HepG2 (cell line): ENCODE data around the gene RLN3. TPM values are rescaled to one million over a fixed set of nuclear protein-coding genes. Genes with fewer than 3 reads are reported as not detected.

Source experiments
- ATAC-seq: fragments of 200-7000 bp; cut with Tn5 transposase; 3 replicates; pipeline ENCODE4 v1.9.1; 2020; ENCODE audit warnings: mild to moderate bottlenecking, moderate library complexity
- Bru-seq: library from RNA; stranded (reverse); fragments of 400-500 nt; gene quantifications from one replicate; lab custom pipeline; 2021; lab: Mats Ljungman, UMichigan
- BruChase-seq, 2 experiments: library from RNA; stranded (reverse); fragments of 400-500 nt; gene quantifications; one replicate each; lab custom pipeline; 2021; lab: Mats Ljungman, UMichigan
- BruUV-seq: library from RNA; stranded (reverse); fragments of 400-500 nt; replicated peaks from 2 replicates; lab custom pipeline; 2021; lab: Mats Ljungman, UMichigan
- CTCF ChIA-PET: fragments of 300-600 bp; formaldehyde crosslinking; extraction: SDS; loops from one replicate; lab custom pipeline; 2021; ENCODE audit warnings: low total read pairs, inconsistent platforms, low intra/inter-chr PET ratio; lab: Yijun Ruan, JAX
- POLR2A ChIA-PET: fragments of 350-600 bp; sonication (Branson Sonifier 250); formaldehyde crosslinking; loops from one replicate; lab custom pipeline; 2020; ENCODE audit warnings: antibody characterized with exemption, inconsistent platforms; lab: Yijun Ruan, JAX
- DNase-seq: peaks from one replicate; pipeline ENCODE4 v3.0.0-alpha.2; 2015; ENCODE audit warnings: low spot score
- FAIRE-seq: peaks from 3 replicates; lab custom pipeline; 2011; peaks lifted over from hg19 to GRCh38; lab: Jason Lieb, UNC
- H2AFZ ChIP-seq: one replicate; pipeline ENCODE4 v1.6.1; 2011; ENCODE audit warnings: low read length, inconsistent platforms
- H3K27ac ChIP-seq: fragments of 300-600 bp; 3 replicates; pipeline ENCODE4 v1.8.0; 2011; ENCODE audit warnings: mixed run types, mild to moderate bottlenecking, mixed read lengths, low read length, inconsistent platforms; ENCODE audit not compliant: insufficient read depth; ENCODE audit errors: extremely low read length
- H3K27me3 ChIP-seq, 2 experiments: fragments of 200-600 bp in 1 of 2; 2 replicates in 1 of 2; 3 replicates in 1 of 2; pipeline versions ENCODE4 v1.6.0 to v1.8.0; 2011; ENCODE audit warnings: low read length in 2 of 2, mild to moderate bottlenecking in 2 of 2, moderate library complexity in 2 of 2, inconsistent platforms in 1 of 2; ENCODE audit not compliant: insufficient read depth in 2 of 2, control insufficient read depth in 1 of 2
- H3K36me3 ChIP-seq, 2 experiments: fragments of 200-600 bp in 1 of 2; replicated peaks in 1 of 2; 2 replicates in 1 of 2; 3 replicates in 1 of 2; pipeline versions ENCODE4 v1.5.1 to v1.8.0; 2011; ENCODE audit warnings: low read length in 2 of 2, inconsistent platforms in 1 of 2; ENCODE audit not compliant: insufficient read depth in 2 of 2, control insufficient read depth in 1 of 2
- H3K4me1 ChIP-seq: 2 replicates; pipeline ENCODE4 v1.5.1; 2012; ENCODE audit warnings: low read length, inconsistent platforms; ENCODE audit not compliant: insufficient read depth
- H3K4me2 ChIP-seq: 2 replicates; pipeline ENCODE4 v1.6.0; 2011; ENCODE audit warnings: low read depth, low read length, inconsistent platforms
- H3K4me3 ChIP-seq, 3 experiments: fragments of 200-600 bp in 1 of 3; sonication (generic), shearing (Covaris generic) in 1 of 3; replicated peaks in 1 of 3; 2 replicates each; pipeline ENCODE4 v1.5.1; 2011 to 2016; ENCODE audit warnings: low read length in 3 of 3, inconsistent platforms in 2 of 3, low read depth in 2 of 3, mild to moderate bottlenecking in 2 of 3, control low read depth in 1 of 3, mixed read lengths in 1 of 3; ENCODE audit not compliant: insufficient read depth in 1 of 3
- H3K79me2 ChIP-seq: one replicate; pipeline ENCODE4 v1.6.1; 2011; ENCODE audit warnings: low read length, inconsistent platforms; ENCODE audit not compliant: insufficient read depth
- H3K9ac ChIP-seq: 2 replicates; pipeline ENCODE4 v1.6.0; 2011; ENCODE audit warnings: mild to moderate bottlenecking, low read depth, low read length, inconsistent platforms; ENCODE audit not compliant: insufficient read depth
- H3K9me3 ChIP-seq: 2 replicates; pipeline ENCODE4 v1.5.1; 2012; ENCODE audit warnings: mild to moderate bottlenecking, low read length
- H4K20me1 ChIP-seq: 2 replicates; pipeline ENCODE4 v1.6.0; 2011; ENCODE audit warnings: inconsistent platforms, mild to moderate bottlenecking, low read length, moderate library complexity; ENCODE audit not compliant: insufficient read depth
- NFE2L2 ChIP-seq: fragments of 150-350 bp; IDR thresholded peaks from 2 replicates; pipeline ENCODE4 v1.6.1; 2014; ENCODE audit warnings: low read length
- ZBTB33 ChIP-seq: sonication (generic); formaldehyde crosslinking; IDR thresholded peaks from 2 replicates; pipeline ENCODE4 v1.4.0; 2020; ENCODE audit warnings: missing genetic modification reagents
- ZFP82 ChIP-seq: sonication (generic); formaldehyde crosslinking; IDR thresholded peaks from 2 replicates; pipeline ENCODE4 v1.5.1; 2020; ENCODE audit warnings: mild to moderate bottlenecking, missing genetic modification reagents, borderline replicate concordance
- WGBS: methylation state at CpG from one replicate; pipeline ENCODE4 v1.1.6; 2017; ENCODE audit warnings: low lambda C conversion rate; 5-methylcytosine and 5-hydroxymethylcytosine counted together
- in situ Hi-C: cut with HindIII; loops from 2 replicates; pipeline ENCODE4 v1.10.0; 2017; ENCODE audit warnings: low pct_unique_long_range_greater_than_20kb; ENCODE audit not compliant: extremely low pct_ligation_motif_present
- intact Hi-C: fragments of 100-400 bp; cut with micrococcal nuclease; formaldehyde crosslinking; loops from one replicate; pipeline ENCODE4 v1.10.0; 2022; ENCODE audit not compliant: unreplicated experiment
- long read RNA-seq, 2 experiments: library from RNA in 1 of 2; library from polyadenylated mRNA in 1 of 2; stranded (forward) in 1 of 2; unstranded in 1 of 2; transcript quantifications; one replicate each; pipeline ENCODE4 v2.0.0, GENCODE V29; 2019 to 2022
- polyA minus RNA-seq, 3 experiments: library from RNA; depleted of rRNA, polyadenylated mRNA; stranded (reverse); fragments of >200 nt; gene quantifications; 2 replicates each; pipeline ENCODE4 v1.2.3, GENCODE V29; 2011; ENCODE audit warnings: low replicate concordance in 1 of 3
- polyA plus RNA-seq, 8 experiments: library from polyadenylated mRNA; depleted of rRNA in 3 of 8; stranded (reverse) in 7 of 8; unstranded in 1 of 8; fragments of >200 nt; fragmentation: Illumina TruSeq in 4 of 8; extraction: Trizol in 4 of 8; gene quantifications; 2 replicates each; pipeline versions ENCODE4 v1.2.1 to v1.2.3, GENCODE V29; 2011 to 2016; ENCODE audit warnings: low read depth in 4 of 8, missing spikeins in 1 of 8, mixed read lengths in 1 of 8; ENCODE audit not compliant: insufficient read depth in 1 of 8
- total RNA-seq, 5 experiments: library from RNA; depleted of rRNA; stranded (reverse); fragments of >200 nt; fragmentation: Illumina TruSeq; extraction: Trizol; gene quantifications; 2 replicates each; pipeline ENCODE4 v1.2.3, GENCODE V29; 2016; ENCODE audit warnings: low read depth in 1 of 5
- TF ChIP-seq, protein P1 (sequence below): sonication (generic); formaldehyde crosslinking; IDR thresholded peaks from 2 replicates; pipeline ENCODE4 v1.5.1; 2020; ENCODE audit warnings: mild to moderate bottlenecking, missing genetic modification reagents, moderate library complexity

The RLN3 gene, protein sequence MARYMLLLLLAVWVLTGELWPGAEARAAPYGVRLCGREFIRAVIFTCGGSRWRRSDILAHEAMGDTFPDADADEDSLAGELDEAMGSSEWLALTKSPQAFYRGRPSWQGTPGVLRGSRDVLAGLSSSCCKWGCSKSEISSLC
- total RNA-seq (2016; rRNA removed; fragmentation: Illumina TruSeq; extraction: Trizol), result not detected in 2 replicates
- total RNA-seq (2016; cell fraction: cytosol; rRNA removed; fragmentation: Illumina TruSeq; extraction: Trizol; ENCODE audit: low read depth), result not detected in 2 replicates
- total RNA-seq (2016; cell fraction: insoluble cytoplasmic fraction; rRNA removed; fragmentation: Illumina TruSeq; extraction: Trizol), result not detected in 2 replicates
- total RNA-seq (2016; cell fraction: membrane; rRNA removed; fragmentation: Illumina TruSeq; extraction: Trizol), result not detected in 2 replicates
- total RNA-seq (2016; cell fraction: nucleus; rRNA removed; fragmentation: Illumina TruSeq; extraction: Trizol), result not detected in 2 replicates
- polyA plus RNA-seq (2011; rRNA removed), result not detected in 2 replicates
- not detected in 2 replicates for polyA plus RNA-seq (2011; cell fraction: cytosol; rRNA removed)
- polyA plus RNA-seq (2011; cell fraction: nucleus; rRNA removed), result not detected in 2 replicates
- not detected in 2 replicates for polyA plus RNA-seq (2012)
- polyA plus RNA-seq (2016; cell fraction: cytosol; fragmentation: Illumina TruSeq; extraction: Trizol; ENCODE audit: low read depth), result not detected in 2 replicates
- not detected in 2 replicates for polyA plus RNA-seq (2016; cell fraction: insoluble cytoplasmic fraction; fragmentation: Illumina TruSeq; extraction: Trizol; ENCODE audit: low read depth)
- not detected in 2 replicates for polyA plus RNA-seq (2016; cell fraction: membrane; fragmentation: Illumina TruSeq; extraction: Trizol; ENCODE audit: low read depth)
- polyA plus RNA-seq (2016; cell fraction: nucleus; fragmentation: Illumina TruSeq; extraction: Trizol; ENCODE audit: insufficient read depth, low read depth), result not detected in 2 replicates
- not detected in 2 replicates for polyA minus RNA-seq (2011; rRNA and poly(A)+ RNA removed; ENCODE audit: low replicate concordance)
- not detected in 2 replicates for polyA minus RNA-seq (2011; cell fraction: cytosol; rRNA and poly(A)+ RNA removed)
- polyA minus RNA-seq (2011; cell fraction: nucleus; rRNA and poly(A)+ RNA removed), result not detected in 2 replicates
- not detected for Bru-seq, nascent RNA
- percentile 12 among the genes with signal in this experiment for BruChase-seq, experiment 1, labeled RNA remaining after a 6-hour chase
- not detected for BruChase-seq, experiment 2, labeled RNA remaining after a 2-hour chase
- long read RNA-seq, experiment 1, result 0 reads
- long read RNA-seq, experiment 2, result 0 reads

- no peak for FAIRE-seq
- POLR2A ChIA-PET, result no interaction called here
- TF ChIP-seq ZFP82 (CRISPR knock-in tag) (no peak), NFE2L2 (no peak), ZBTB33 (CRISPR knock-in tag) (peak; percentile 20; the same call in 1 of the 2 replicates)
- TF ChIP-seq, protein P1, sequence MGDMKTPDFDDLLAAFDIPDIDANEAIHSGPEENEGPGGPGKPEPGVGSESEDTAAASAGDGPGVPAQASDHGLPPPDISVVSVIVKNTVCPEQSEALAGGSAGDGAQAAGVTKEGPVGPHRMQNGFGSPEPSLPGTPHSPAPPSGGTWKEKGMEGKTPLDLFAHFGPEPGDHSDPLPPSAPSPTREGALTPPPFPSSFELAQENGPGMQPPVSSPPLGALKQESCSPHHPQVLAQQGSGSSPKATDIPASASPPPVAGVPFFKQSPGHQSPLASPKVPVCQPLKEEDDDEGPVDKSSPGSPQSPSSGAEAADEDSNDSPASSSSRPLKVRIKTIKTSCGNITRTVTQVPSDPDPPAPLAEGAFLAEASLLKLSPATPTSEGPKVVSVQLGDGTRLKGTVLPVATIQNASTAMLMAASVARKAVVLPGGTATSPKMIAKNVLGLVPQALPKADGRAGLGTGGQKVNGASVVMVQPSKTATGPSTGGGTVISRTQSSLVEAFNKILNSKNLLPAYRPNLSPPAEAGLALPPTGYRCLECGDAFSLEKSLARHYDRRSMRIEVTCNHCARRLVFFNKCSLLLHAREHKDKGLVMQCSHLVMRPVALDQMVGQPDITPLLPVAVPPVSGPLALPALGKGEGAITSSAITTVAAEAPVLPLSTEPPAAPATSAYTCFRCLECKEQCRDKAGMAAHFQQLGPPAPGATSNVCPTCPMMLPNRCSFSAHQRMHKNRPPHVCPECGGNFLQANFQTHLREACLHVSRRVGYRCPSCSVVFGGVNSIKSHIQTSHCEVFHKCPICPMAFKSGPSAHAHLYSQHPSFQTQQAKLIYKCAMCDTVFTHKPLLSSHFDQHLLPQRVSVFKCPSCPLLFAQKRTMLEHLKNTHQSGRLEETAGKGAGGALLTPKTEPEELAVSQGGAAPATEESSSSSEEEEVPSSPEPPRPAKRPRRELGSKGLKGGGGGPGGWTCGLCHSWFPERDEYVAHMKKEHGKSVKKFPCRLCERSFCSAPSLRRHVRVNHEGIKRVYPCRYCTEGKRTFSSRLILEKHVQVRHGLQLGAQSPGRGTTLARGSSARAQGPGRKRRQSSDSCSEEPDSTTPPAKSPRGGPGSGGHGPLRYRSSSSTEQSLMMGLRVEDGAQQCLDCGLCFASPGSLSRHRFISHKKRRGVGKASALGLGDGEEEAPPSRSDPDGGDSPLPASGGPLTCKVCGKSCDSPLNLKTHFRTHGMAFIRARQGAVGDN (CRISPR knock-in tag), result peak; percentile 44; the same call in 1 of the 2 replicates
These were observed at the start of gene RLN3 for GRCh38 chr19:14027856-14028450. Gene RLN3 (plus strand): TSS chr19:14028148. CDS start chr19:14028205, 57 bp downstream.

More at GRCh38 chr19:14027856-14028450, at the start of gene RLN3:
- in situ Hi-C loops (no loop called here), intact Hi-C loops (no loop called here)
- peaks cover 39% of the 10 kb centered on the region for H3K4me1 ChIP-seq
- H3K27ac ChIP-seq, result no peak within 1 kb of the TSS
- CTCF ChIA-PET, result no interaction called here
- H3K9ac ChIP-seq, result no peak within 1 kb of the TSS
- H4K20me1 ChIP-seq, result no peaks in the 10 kb centered on the region
- peak within 1 kb of the TSS; percentile 28; the same call in 1 of the 2 replicates for H3K4me2 ChIP-seq
- H3K79me2 ChIP-seq, result no peaks in the 10 kb centered on the region
- ATAC-seq (0 out of 3 replicates have a peak, but pooled peaks have one; percentile 12), DNase-seq (no peak)
- H3K36me3 ChIP-seq, result no peaks in the 10 kb centered on the region
- H3K4me3 ChIP-seq, result no peak within 1 kb of the TSS; a peak in 1 of 6 replicates
- BruUV-seq, result no TSS peak
- H2AFZ ChIP-seq, result no peak within 1 kb of the TSS
- H3K27me3 ChIP-seq, result peaks cover 0 to 19% of the 10 kb centered on the region in 2 experiments; a peak in 4 of 5 replicates
- no peaks in the 10 kb centered on the region for H3K9me3 ChIP-seq
- 14% methylated on average over 24 of the region's 24 CpGs for WGBS
